IMR-90 (cell line): Measurements from ENCODE around the gene C1QL2. TPM values are rescaled to one million over a fixed set of nuclear protein-coding genes. Genes with fewer than 3 reads are reported as not detected.

ENCODE experiments used
- ATAC-seq: fragments of 200-7000 bp; cut with Tn5 transposase; 2 replicates; pipeline ENCODE4 v1.9.1; 2020; ENCODE audit warnings: low read depth, mild to moderate bottlenecking, moderate library complexity
- BruUV-seq: library from RNA; stranded (reverse); fragments of 400-500 nt; replicated peaks from 2 replicates; lab custom pipeline; 2021; lab: Mats Ljungman, UMichigan
- CTCF ChIA-PET: fragments of 300-600 bp; formaldehyde crosslinking; extraction: SDS; loops from one replicate; lab custom pipeline; 2021; ENCODE audit warnings: antibody characterized with exemption; lab: Yijun Ruan, JAX
- POLR2A ChIA-PET: fragments of 300-600 bp; sonication (Branson Sonifier 250); formaldehyde crosslinking; loops from one replicate; lab custom pipeline; 2022; ENCODE audit warnings: antibody characterized with exemption; ENCODE audit not compliant: unreplicated experiment; lab: Charles Lee
- DNase-seq: peaks from one replicate; pipeline ENCODE4 v3.0.0; 2013
- H2AFZ ChIP-seq: replicated peaks from 2 replicates; pipeline ENCODE3; 2013; ENCODE audit warnings: low read length, mild to moderate bottlenecking; ENCODE audit not compliant: poor library complexity
- H2AK5ac ChIP-seq: 2 replicates; pipeline ENCODE4 v1.6.1; 2013; ENCODE audit warnings: low read depth, low read length, inconsistent platforms
- H2AK9ac ChIP-seq: replicated peaks from 2 replicates; pipeline ENCODE3; 2013; ENCODE audit warnings: mild to moderate bottlenecking, low read depth, low read length, moderate library complexity; ENCODE audit not compliant: poor library complexity
- H2BK120ac ChIP-seq: 2 replicates; pipeline ENCODE4 v1.6.1; 2013; ENCODE audit warnings: low read depth, low read length, inconsistent platforms
- H2BK15ac ChIP-seq: 3 replicates; pipeline ENCODE4 v1.6.1; 2013; ENCODE audit warnings: low read depth, low read length, inconsistent platforms
- H2BK20ac ChIP-seq: 2 replicates; pipeline ENCODE4 v1.6.1; 2013; ENCODE audit warnings: low read depth, mild to moderate bottlenecking, inconsistent platforms, low read length, moderate library complexity
- H2BK5ac ChIP-seq: 2 replicates; pipeline ENCODE4 v1.6.1; 2013; ENCODE audit warnings: mild to moderate bottlenecking, low read depth, low read length, inconsistent platforms; ENCODE audit not compliant: poor library complexity, severe bottlenecking
- H3K14ac ChIP-seq: replicated peaks from 2 replicates; pipeline ENCODE4 v1.6.1; 2013; ENCODE audit warnings: low read depth, low read length, inconsistent platforms
- H3K18ac ChIP-seq: 2 replicates; pipeline ENCODE4 v1.6.1; 2013; ENCODE audit warnings: low read depth, low read length, control low read depth
- H3K23ac ChIP-seq: 2 replicates; pipeline ENCODE4 v1.6.1; 2013; ENCODE audit warnings: low read depth, low read length, inconsistent platforms
- H3K27ac ChIP-seq: 2 replicates; pipeline ENCODE4 v1.5.1; 2013; ENCODE audit warnings: mild to moderate bottlenecking, control low read depth, low read length; ENCODE audit not compliant: insufficient read depth
- H3K27me3 ChIP-seq: 2 replicates; pipeline ENCODE4 v1.6.1; 2013; ENCODE audit warnings: low read length; ENCODE audit not compliant: control insufficient read depth, insufficient read depth
- H3K36me3 ChIP-seq: 2 replicates; pipeline ENCODE4 v1.6.1; 2013; ENCODE audit warnings: low read length, mixed read lengths; ENCODE audit not compliant: control insufficient read depth, insufficient read depth
- H3K4ac ChIP-seq: 2 replicates; pipeline ENCODE4 v1.6.1; 2013; ENCODE audit warnings: low read depth, low read length, inconsistent platforms
- H3K4me1 ChIP-seq: 2 replicates; pipeline ENCODE4 v1.6.1; 2013; ENCODE audit warnings: low read length, mixed read lengths; ENCODE audit not compliant: control insufficient read depth, insufficient read depth
- H3K4me2 ChIP-seq: 2 replicates; pipeline ENCODE4 v1.6.1; 2013; ENCODE audit warnings: low read depth, mild to moderate bottlenecking, control low read depth, low read length, moderate library complexity
- H3K4me3 ChIP-seq: 2 replicates; pipeline ENCODE4 v1.5.1; 2013; ENCODE audit warnings: low read depth, mild to moderate bottlenecking, control low read depth, low read length, moderate library complexity; ENCODE audit not compliant: insufficient read depth
- H3K56ac ChIP-seq: 2 replicates; pipeline ENCODE4 v1.6.1; 2013; ENCODE audit warnings: low read length, inconsistent platforms; ENCODE audit not compliant: insufficient read depth; ENCODE audit errors: extremely low read depth
- H3K79me1 ChIP-seq, 2 experiments: 2 replicates each; pipeline ENCODE4 v1.6.1; 2013; ENCODE audit warnings: low read length in 2 of 2, inconsistent platforms in 1 of 2, low read depth in 1 of 2
- H3K9ac ChIP-seq: 2 replicates; pipeline ENCODE4 v1.6.1; 2013; ENCODE audit warnings: low read depth, low read length, control low read depth
- H3K9me1 ChIP-seq: 2 replicates; pipeline ENCODE4 v1.6.1; 2013; ENCODE audit warnings: low read length, inconsistent platforms; ENCODE audit not compliant: insufficient read depth
- H3K9me3 ChIP-seq: 2 replicates; pipeline ENCODE4 v1.6.1; 2013; ENCODE audit warnings: low read length; ENCODE audit not compliant: control insufficient read depth, insufficient read depth
- H4K20me1 ChIP-seq: 2 replicates; pipeline ENCODE4 v1.6.1; 2013; ENCODE audit warnings: low read length, inconsistent platforms; ENCODE audit not compliant: insufficient read depth
- H4K5ac ChIP-seq: 2 replicates; pipeline ENCODE4 v1.6.1; 2013; ENCODE audit warnings: mild to moderate bottlenecking, low read depth, low read length, control low read depth
- H4K8ac ChIP-seq, 2 experiments: 2 replicates each; pipeline ENCODE4 v1.6.1; 2013; ENCODE audit warnings: low read depth in 2 of 2, low read length in 2 of 2, control low read depth in 1 of 2, inconsistent platforms in 1 of 2
- H4K91ac ChIP-seq: 2 replicates; pipeline ENCODE4 v1.6.1; 2013; ENCODE audit warnings: low read depth, low read length, inconsistent platforms; ENCODE audit not compliant: insufficient read depth
- CEBPB ChIP-seq: IDR thresholded peaks from 2 replicates; pipeline ENCODE4 v1.6.1; 2012; ENCODE audit warnings: low read depth, low read length, improper control_type of control experiment
- ELK1 ChIP-seq: fragments of 150-350 bp; IDR thresholded peaks from 2 replicates; pipeline ENCODE4 v1.6.1; 2016; ENCODE audit warnings: low read depth, mild to moderate bottlenecking, low read length, moderate library complexity, borderline replicate concordance
- FOS ChIP-seq: fragments of 150-350 bp; IDR thresholded peaks from 2 replicates; pipeline ENCODE4 v1.6.1; 2016; ENCODE audit warnings: low read depth, low read length
- MAFK ChIP-seq: IDR thresholded peaks from 2 replicates; pipeline ENCODE4 v1.6.1; 2012; ENCODE audit warnings: low read depth, low read length, improper control_type of control experiment
- MAZ ChIP-seq: IDR thresholded peaks from 2 replicates; pipeline ENCODE4 v1.6.1; 2012; ENCODE audit warnings: low read depth, mild to moderate bottlenecking, low read length, improper control_type of control experiment, moderate library complexity, borderline replicate concordance
- POLR2A ChIP-seq: IDR thresholded peaks from 2 replicates; pipeline ENCODE4 v1.6.1; 2012; ENCODE audit warnings: mild to moderate bottlenecking, low read depth, low read length
- RCOR1 ChIP-seq: IDR thresholded peaks from 2 replicates; pipeline ENCODE4 v1.6.1; 2012; ENCODE audit warnings: mild to moderate bottlenecking, low read length, improper control_type of control experiment; ENCODE audit not compliant: insufficient replicate concordance
- RFX5 ChIP-seq: IDR thresholded peaks from 2 replicates; pipeline ENCODE4 v1.8.0; 2012; ENCODE audit warnings: low read depth, mild to moderate bottlenecking, low read length, moderate library complexity
- SMC3 ChIP-seq: fragments of 150-350 bp; IDR thresholded peaks from 2 replicates; pipeline ENCODE4 v1.6.1; 2016; ENCODE audit warnings: low read depth, mild to moderate bottlenecking, antibody characterized with exemption, low read length, moderate library complexity
- WGBS, 2 experiments: methylation state at CpG; one replicate each; pipeline versions ENCODE4 v1.1.5 to v1.1.7; 2013; ENCODE audit warnings: missing lambda C conversion rate in 2 of 2; ENCODE audit not compliant: insufficient read length in 1 of 2; ENCODE audit errors: extremely low coverage in 2 of 2; 5-methylcytosine and 5-hydroxymethylcytosine counted together
- dilution Hi-C: fragments of 300-500 bp; cut with HindIII; formaldehyde crosslinking; loops from one replicate; pipeline ENCODE4 v1.14.3; 2018; ENCODE audit warnings: low sequenced_read_pairs; ENCODE audit not compliant: unreplicated experiment
- in situ Hi-C: fragments of 300-500 bp; cut with MboI; formaldehyde crosslinking; loops from 3 replicates; pipeline ENCODE4 v1.14.3; 2019; ENCODE audit warnings: low sequenced_read_pairs, inconsistent platforms, mixed read lengths
- intact Hi-C: fragments of 100-400 bp; cut with micrococcal nuclease; formaldehyde crosslinking; loops from 2 replicates; pipeline ENCODE4 v1.10.0; 2022
- polyA plus RNA-seq, 3 experiments: library from polyadenylated mRNA; depleted of rRNA; stranded (reverse); fragments of >200 nt; gene quantifications; 2 replicates each; pipeline ENCODE4 v1.2.3, GENCODE V29; 2012; ENCODE audit warnings: low replicate concordance in 1 of 3
- total RNA-seq: library from RNA; depleted of rRNA; stranded (reverse); fragments of >200 nt; gene quantifications from 2 replicates; pipeline ENCODE4 v1.2.3, GENCODE V29; 2012

Gene C1QL2
- total and polyA plus RNA-seq, 2 of the 4 experiments (the other 2 are of a cell fraction): not detected

GRCh38 chr2:119190321-119191111 is 32.0 kb upstream of the C1QL2 start:
- H3K9ac ChIP-seq: no peak overlapping the region
- H4K5ac ChIP-seq: no peak overlapping the region
- H3K18ac ChIP-seq: no peak overlapping the region
- no peak overlapping the region for H3K27ac ChIP-seq
- no peaks in the 10 kb centered on the region for H3K36me3 ChIP-seq
- H2BK5ac ChIP-seq: no peak overlapping the region
- no peak overlapping the region for H2BK20ac ChIP-seq
- ATAC-seq: no peak
- POLR2A ChIA-PET: no interaction called here
- no peaks in the 10 kb centered on the region for H3K9me1 ChIP-seq
- BruUV-seq: no TSS peak
- H3K9me3 ChIP-seq: no peaks in the 10 kb centered on the region
- H3K14ac ChIP-seq: no peak overlapping the region
- no CpG with 5 or more reads among the region's 8 CpGs for WGBS, 2 experiments
- CTCF ChIA-PET: no interaction called here
- H3K79me1 ChIP-seq: no peaks in the 10 kb centered on the region
- no peak overlapping the region for H3K4me2 ChIP-seq
- no peak overlapping the region for H2AK5ac ChIP-seq
- H3K27me3 ChIP-seq: peaks cover 1% of the 10 kb centered on the region; the same call in 1 of the 2 replicates
- intact Hi-C loops (no loop called here), in situ Hi-C loops (no loop called here), dilution Hi-C loops (no loop called here)
- no peak overlapping the region for H3K56ac ChIP-seq
- no peak overlapping the region for H3K4me3 ChIP-seq
- H4K91ac ChIP-seq: no peak overlapping the region
- H2BK15ac ChIP-seq: no peak overlapping the region
- no peak overlapping the region for H4K8ac ChIP-seq
- no peaks in the 10 kb centered on the region for H3K4me1 ChIP-seq
- H2AK9ac ChIP-seq: no peak overlapping the region
- H3K23ac ChIP-seq: no peak overlapping the region
- DNase-seq: no peak
- no peak overlapping the region for H2BK120ac ChIP-seq
- H4K20me1 ChIP-seq: no peaks in the 10 kb centered on the region
- no peak overlapping the region for H3K4ac ChIP-seq
- TF ChIP-seq ELK1 (no peak), MAFK (no peak), RFX5 (no peak), CEBPB (no peak), POLR2A (no peak), SMC3 (no peak), MAZ (no peak), RCOR1 (no peak), FOS (no peak)
- no peak overlapping the region for H2AFZ ChIP-seq
